Measurements from ENCODE around the gene PHLDB2. TPM values are rescaled to one million over a fixed set of nuclear protein-coding genes. Genes with fewer than 3 reads are reported as not detected.

The PHLDB2 gene
- total and polyA plus RNA-seq, 10 of the 15 experiments (the other 5 are each of a cell fraction or from before 2014, with no cell fraction given): 0.03 to 0.67 (median 0.40) TPM

DNA sequence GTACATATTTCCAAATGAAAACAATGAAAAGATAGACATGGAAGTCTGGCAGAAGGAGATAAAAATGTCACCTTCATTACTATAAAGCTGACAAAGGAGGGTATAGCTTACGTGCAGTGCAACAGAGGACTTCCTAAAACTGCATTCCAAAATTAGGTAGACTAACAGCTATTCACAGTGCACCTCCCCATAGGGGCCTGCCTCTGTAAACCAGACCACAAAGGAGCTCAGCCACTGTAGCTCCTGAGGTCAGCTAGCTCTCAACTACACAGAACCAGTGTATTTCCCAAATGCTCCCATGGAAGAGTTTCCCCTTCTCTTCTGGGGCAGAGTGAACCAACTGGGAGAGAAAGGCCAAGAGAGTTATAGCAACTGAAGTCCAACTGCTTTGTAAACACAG is 31.2 kb upstream of the PHLDB2 start:
- no peak for FAIRE-seq
- ChIA-PET POLR2A (interaction anchor here (0.6 kb wide), 1 partner anchor 9 kb away, joined by 3 read pairs; no protein-coding TSS in a partner anchor), RAD21 (ENCODE audit: unreplicated experiment) (interaction anchor here (1.1 kb wide), 2 partner anchors 16 to 66 kb away, joined by 3 read pairs; no protein-coding TSS in a partner anchor), SMC1A (ENCODE audit: uncharacterized antibody, unreplicated experiment) (interaction anchor here (0.7 to 2.3 kb wide), 8 partner anchors 10 to 99 kb away, joined by 3 to 9 read pairs (median 5); no protein-coding TSS in a partner anchor), CTCF (interaction anchor here (1.0 to 1.3 kb wide), 2 partner anchors 25 to 58 kb away, joined by 3 to 4 read pairs; no protein-coding TSS in a partner anchor)
- DNase-seq (ENCODE audit: low read depth, low spot score): no peak
- Histone ChIP-seq H3K79me2 (ENCODE audit: control insufficient read depth, insufficient read depth, low read length) (no peaks in the 10 kb centered on the region), H3K4me3 (no peak overlapping the region), H3K9ac (ENCODE audit: control insufficient read depth, insufficient read depth, low read length) (no peak overlapping the region), H3K9me3 (replicated peaks; ENCODE audit: control insufficient read depth, insufficient read depth, low read length) (no peaks in the 10 kb centered on the region), H2AFZ (ENCODE audit: control insufficient read depth, low read depth, low read length) (no peak overlapping the region), H3K27me3 (replicated peaks in 1 of 2; ENCODE audit: control insufficient read depth in 2 of 2, insufficient read depth in 2 of 2, low read length in 1 of 2) (no peaks in the 10 kb centered on the region), H3K36me3 (ENCODE audit: control insufficient read depth in 2 of 2, insufficient read depth in 2 of 2, low read length in 1 of 2) (no peaks in the 10 kb centered on the region), H3K4me1 (ENCODE audit: control insufficient read depth, insufficient read depth, low read length) (no peaks in the 10 kb centered on the region), H4K20me1 (ENCODE audit: control insufficient read depth, insufficient read depth) (no peaks in the 10 kb centered on the region), H3K27ac (ENCODE audit: control insufficient read depth, insufficient read depth) (no peak overlapping the region), H3K4me2 (ENCODE audit: control insufficient read depth, insufficient read depth) (no peak overlapping the region)
- TF ChIP-seq CEBPB (IDR thresholded peaks at IDR 0.05; ENCODE audit: borderline replicate concordance in 1 of 2, low read depth in 2 of 2, low read length in 2 of 2) (no peak), MYC (IDR thresholded peaks at IDR 0.05; ENCODE audit: insufficient read depth, insufficient read length, insufficient replicate concordance, low read length, severe bottlenecking) (no peak), HDGF (IDR thresholded peaks at IDR 0.05) (no peak), CREB1 (IDR thresholded peaks at IDR 0.05; ENCODE audit: low read depth) (no peak), BCL11A (IDR thresholded peaks at IDR 0.05; ENCODE audit: low read depth, low read length) (no peak), ZNF274 (IDR thresholded peaks at IDR 0.05; ENCODE audit: insufficient read depth, insufficient read length) (no peak)
- TF ChIP-seq, protein P1, sequence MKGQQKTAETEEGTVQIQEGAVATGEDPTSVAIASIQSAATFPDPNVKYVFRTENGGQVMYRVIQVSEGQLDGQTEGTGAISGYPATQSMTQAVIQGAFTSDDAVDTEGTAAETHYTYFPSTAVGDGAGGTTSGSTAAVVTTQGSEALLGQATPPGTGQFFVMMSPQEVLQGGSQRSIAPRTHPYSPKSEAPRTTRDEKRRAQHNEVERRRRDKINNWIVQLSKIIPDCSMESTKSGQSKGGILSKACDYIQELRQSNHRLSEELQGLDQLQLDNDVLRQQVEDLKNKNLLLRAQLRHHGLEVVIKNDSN (IDR thresholded peaks at IDR 0.05; ENCODE audit: borderline replicate concordance, extremely low read length, insufficient read depth, low read depth, low read length): no peak
- TF ChIP-seq, protein P2, sequence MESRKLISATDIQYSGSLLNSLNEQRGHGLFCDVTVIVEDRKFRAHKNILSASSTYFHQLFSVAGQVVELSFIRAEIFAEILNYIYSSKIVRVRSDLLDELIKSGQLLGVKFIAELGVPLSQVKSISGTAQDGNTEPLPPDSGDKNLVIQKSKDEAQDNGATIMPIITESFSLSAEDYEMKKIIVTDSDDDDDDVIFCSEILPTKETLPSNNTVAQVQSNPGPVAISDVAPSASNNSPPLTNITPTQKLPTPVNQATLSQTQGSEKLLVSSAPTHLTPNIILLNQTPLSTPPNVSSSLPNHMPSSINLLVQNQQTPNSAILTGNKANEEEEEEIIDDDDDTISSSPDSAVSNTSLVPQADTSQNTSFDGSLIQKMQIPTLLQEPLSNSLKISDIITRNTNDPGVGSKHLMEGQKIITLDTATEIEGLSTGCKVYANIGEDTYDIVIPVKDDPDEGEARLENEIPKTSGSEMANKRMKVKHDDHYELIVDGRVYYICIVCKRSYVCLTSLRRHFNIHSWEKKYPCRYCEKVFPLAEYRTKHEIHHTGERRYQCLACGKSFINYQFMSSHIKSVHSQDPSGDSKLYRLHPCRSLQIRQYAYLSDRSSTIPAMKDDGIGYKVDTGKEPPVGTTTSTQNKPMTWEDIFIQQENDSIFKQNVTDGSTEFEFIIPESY (IDR thresholded peaks at IDR 0.05): no peak
- TF ChIP-seq, protein P3, sequence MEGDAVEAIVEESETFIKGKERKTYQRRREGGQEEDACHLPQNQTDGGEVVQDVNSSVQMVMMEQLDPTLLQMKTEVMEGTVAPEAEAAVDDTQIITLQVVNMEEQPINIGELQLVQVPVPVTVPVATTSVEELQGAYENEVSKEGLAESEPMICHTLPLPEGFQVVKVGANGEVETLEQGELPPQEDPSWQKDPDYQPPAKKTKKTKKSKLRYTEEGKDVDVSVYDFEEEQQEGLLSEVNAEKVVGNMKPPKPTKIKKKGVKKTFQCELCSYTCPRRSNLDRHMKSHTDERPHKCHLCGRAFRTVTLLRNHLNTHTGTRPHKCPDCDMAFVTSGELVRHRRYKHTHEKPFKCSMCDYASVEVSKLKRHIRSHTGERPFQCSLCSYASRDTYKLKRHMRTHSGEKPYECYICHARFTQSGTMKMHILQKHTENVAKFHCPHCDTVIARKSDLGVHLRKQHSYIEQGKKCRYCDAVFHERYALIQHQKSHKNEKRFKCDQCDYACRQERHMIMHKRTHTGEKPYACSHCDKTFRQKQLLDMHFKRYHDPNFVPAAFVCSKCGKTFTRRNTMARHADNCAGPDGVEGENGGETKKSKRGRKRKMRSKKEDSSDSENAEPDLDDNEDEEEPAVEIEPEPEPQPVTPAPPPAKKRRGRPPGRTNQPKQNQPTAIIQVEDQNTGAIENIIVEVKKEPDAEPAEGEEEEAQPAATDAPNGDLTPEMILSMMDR (IDR thresholded peaks at IDR 0.05 in 2 of 3, conservative IDR thresholded peaks at IDR 0.05 in 1 of 3; ENCODE audit: control insufficient read depth in 2 of 3, extremely low read depth in 1 of 3, insufficient read depth in 1 of 3, low read depth in 3 of 3, low read length in 3 of 3): no peak
- TF ChIP-seq, protein P4, sequence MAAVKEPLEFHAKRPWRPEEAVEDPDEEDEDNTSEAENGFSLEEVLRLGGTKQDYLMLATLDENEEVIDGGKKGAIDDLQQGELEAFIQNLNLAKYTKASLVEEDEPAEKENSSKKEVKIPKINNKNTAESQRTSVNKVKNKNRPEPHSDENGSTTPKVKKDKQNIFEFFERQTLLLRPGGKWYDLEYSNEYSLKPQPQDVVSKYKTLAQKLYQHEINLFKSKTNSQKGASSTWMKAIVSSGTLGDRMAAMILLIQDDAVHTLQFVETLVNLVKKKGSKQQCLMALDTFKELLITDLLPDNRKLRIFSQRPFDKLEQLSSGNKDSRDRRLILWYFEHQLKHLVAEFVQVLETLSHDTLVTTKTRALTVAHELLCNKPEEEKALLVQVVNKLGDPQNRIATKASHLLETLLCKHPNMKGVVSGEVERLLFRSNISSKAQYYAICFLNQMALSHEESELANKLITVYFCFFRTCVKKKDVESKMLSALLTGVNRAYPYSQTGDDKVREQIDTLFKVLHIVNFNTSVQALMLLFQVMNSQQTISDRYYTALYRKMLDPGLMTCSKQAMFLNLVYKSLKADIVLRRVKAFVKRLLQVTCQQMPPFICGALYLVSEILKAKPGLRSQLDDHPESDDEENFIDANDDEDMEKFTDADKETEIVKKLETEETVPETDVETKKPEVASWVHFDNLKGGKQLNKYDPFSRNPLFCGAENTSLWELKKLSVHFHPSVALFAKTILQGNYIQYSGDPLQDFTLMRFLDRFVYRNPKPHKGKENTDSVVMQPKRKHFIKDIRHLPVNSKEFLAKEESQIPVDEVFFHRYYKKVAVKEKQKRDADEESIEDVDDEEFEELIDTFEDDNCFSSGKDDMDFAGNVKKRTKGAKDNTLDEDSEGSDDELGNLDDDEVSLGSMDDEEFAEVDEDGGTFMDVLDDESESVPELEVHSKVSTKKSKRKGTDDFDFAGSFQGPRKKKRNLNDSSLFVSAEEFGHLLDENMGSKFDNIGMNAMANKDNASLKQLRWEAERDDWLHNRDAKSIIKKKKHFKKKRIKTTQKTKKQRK (IDR thresholded peaks at IDR 0.05; ENCODE audit: low read depth, low read length): no peak
- TF ChIP-seq, protein P5, sequence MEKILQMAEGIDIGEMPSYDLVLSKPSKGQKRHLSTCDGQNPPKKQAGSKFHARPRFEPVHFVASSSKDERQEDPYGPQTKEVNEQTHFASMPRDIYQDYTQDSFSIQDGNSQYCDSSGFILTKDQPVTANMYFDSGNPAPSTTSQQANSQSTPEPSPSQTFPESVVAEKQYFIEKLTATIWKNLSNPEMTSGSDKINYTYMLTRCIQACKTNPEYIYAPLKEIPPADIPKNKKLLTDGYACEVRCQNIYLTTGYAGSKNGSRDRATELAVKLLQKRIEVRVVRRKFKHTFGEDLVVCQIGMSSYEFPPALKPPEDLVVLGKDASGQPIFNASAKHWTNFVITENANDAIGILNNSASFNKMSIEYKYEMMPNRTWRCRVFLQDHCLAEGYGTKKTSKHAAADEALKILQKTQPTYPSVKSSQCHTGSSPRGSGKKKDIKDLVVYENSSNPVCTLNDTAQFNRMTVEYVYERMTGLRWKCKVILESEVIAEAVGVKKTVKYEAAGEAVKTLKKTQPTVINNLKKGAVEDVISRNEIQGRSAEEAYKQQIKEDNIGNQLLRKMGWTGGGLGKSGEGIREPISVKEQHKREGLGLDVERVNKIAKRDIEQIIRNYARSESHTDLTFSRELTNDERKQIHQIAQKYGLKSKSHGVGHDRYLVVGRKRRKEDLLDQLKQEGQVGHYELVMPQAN (conservative IDR thresholded peaks at IDR 0.05): no peak
- in situ Hi-C loops (cut with MboI) (no loop called here), intact Hi-C loops (cut with micrococcal nuclease; ENCODE audit: unreplicated experiment) (no loop called here)
- 5% methylated on average over 1 of the region's 1 CpG for WGBS (ENCODE audit: insufficient coverage, insufficient replicate concordance, low lambda C conversion rate, missing lambda C conversion rate)
- no TSS peak for BruUV-seq (replicated peaks)
- ATAC-seq: no peak
